ENCODE results near the gene PPT1.

The PPT1 gene

DNA sequence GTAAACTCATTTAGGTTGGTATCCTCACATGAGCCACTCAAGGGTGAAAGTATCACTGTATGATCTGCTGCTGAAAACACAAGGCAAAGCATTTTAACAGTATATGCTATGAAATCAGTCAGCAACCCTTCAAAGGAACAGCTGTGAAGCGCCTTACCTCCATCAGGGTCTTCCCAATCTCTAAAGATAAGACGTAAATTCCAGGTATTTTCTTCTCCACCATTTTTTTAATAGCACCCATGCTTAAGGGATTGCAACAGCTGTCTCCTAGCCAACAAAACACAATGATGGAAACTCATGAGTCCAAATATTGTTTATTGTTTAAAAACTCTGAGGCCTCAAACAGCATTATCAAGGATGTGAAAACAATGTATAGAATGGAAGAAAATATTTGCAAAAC, 4.8 kb downstream of the PPT1 start:
- DNase-seq: no peak

DNA sequence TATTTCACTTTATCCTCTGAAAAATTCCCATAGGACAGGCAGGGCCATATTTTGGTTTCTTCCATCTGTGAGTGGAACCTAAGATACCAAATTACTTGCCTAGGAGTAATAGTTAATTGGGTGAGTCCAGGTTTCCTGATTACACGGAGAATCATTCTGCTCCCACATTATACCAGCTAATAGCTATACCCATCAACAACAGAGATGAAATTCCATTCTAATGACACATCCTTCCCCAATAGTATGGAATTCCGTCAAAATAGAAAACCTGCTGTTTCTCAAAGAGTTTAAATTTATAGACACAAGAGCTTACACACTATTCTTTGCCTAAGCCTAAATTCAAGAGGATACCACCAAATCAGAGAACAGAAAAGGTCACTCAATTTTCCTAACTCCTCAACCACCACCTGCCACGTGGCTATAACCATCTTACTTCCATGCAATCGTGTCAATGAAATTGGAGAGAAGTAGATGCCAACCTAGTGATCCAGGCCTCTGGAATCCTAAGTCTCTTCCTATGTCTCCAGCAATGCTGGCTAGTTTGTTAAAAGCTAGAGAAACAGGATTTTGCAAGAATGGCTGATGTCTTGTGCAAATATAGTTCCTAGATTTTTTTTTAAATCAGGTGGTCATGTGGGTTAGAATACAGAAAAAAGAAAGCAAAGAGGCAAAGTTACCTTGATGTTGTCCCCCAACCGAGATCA, 6.2 kb downstream of the PPT1 start:
- DNase-seq: no peak

DNA sequence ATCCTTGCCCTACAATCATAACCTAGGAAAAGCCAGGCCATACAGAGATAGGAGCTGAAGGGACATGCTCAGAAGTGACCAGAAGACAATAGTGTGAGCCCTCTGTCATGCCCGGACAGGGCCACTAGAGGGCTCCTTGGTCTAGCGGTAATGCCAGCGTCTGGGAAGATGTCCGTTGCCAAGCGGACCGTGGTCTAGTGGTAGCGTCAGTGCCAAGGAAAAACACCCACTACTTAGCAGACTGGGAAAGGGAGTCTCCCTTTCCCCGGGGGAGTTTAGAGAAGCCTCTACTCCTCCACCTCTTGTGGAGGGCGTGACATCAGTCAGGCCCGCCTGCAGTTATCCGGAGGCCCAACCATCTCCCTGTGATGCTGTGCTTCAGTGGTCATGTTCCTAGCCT, 12.3 kb downstream of the PPT1 start:
- peak; percentile 77 for DNase-seq

DNA sequence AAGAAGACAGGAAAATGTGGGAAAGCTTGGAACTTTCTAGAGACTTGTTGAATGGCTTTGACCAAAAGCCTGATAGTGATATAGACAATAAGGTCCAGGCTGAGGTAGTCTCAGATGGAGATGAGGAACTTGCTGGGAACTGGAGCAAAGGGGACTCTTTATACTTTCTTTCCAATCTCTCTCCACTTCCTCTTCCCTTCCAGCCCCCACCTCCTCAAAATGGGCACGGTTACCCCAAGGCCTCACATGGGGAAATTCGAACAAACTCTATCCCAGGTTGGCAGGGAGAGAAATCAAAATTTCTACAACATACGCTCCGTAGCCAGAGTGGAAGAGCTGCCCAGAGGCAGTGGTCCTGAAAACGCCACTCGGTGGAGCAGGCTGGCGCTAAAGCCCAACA, 15.2 kb downstream of the PPT1 start:
- DNase-seq: no peak

DNA sequence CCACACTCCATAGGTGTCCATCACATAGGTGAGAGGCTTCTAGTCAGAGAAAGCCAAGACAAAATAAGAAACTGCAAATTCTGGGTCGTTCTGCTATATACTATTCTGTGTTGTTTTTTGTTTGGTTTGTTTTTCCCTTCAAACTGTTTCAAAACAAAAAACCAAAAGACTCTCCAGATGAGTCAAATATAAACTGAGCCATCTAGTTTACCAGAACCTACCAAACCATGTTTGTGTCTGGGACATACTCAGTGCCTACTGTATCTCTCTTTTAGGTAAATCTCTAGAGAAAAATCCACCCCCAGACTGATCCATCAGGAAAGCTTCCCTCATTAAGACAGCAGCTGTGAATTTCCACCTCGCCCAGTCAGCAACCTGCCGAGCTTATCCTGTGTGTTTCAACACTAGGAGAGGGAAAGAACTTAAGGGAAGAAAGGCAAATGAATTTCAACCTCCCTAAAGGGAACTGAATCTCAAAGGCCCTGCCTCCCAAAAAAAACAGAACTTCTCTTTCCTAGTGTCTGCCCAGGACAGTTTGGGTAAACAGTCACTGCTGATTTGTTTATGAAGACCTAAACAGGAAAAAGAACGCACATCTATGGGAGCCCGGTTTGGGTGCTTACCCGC, 17.2 kb downstream of the PPT1 start:
- DNase-seq: no peak

DNA sequence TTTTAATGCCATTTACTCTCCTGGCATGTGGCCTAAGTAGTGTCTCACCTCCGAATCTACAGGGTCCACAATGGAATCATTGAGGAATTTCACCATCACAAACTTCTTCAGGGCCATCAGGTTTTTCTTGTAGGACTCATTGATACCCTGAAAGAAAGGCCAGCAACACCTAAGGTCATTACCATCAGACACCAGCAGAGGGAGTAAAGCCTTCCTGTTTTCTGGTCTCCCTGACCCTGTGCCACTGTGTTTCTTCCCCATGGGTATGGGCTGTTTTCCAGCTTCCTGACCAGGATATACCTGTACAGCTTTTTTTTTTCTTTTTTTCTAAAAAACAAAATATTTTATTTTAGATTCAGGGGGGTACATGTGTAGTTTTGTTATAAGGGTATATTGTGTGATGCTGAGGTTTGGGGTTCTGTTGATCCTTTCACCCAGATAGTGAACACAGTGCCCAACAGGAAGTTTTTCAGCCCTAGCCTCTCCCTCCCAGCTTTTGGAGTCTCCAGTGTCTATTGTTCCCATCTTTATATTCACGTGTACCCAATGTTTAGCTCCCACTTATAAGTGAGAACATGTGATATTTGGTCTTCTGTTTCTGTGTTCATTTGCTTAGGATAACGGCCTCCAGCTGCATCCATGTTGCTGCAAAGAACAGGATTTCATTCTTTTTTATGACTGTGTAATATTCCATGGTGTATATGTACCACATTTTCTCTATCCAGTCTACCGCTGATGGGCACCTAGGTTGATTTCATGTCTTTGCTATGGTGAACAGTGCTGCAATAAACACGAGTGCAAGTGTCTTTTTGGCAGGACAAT, 18.3 kb downstream of the PPT1 start:
- DNase-seq: peak; percentile 87

DNA sequence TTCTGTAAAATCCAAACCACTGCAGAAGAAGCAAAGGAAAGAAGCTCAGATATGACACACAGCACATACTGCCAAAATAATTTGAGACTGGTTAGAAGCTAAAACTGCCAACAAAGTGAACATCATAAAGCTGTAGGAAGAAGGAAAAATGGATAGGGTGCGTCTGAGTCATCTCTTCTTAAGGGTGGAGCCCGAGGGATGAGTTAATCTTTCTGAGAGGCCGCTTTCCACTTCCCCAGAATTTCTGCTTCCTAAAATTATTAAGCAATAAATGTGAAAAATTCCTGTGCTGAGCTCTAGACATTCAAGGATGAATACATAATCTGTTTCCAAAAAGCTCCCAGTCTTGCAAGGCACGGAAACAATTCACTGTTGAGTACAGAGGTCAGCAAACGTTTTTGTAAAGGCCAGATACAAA, 20.1 kb downstream of the PPT1 start:
- no peak for DNase-seq

DNA sequence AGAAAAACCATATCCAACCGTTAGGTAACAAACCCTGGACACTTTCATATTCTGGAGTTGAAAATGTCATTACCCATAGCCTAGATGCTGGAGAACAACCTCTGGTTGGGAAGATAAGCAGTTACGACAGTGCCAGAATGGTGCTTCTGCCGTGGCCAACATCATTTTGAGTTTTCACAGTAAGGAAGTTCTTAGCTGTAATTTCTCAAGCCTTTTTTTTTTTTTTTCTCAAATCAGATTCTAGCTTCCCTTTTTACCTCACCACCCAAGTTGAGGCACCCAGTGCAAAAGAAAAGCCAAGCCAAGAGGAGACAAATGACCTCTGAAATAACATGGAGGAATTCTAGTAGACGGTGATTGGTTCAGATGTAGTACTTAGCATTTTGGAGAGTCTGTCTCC, 21.8 kb downstream of the PPT1 start:
- DNase-seq: no peak

DNA sequence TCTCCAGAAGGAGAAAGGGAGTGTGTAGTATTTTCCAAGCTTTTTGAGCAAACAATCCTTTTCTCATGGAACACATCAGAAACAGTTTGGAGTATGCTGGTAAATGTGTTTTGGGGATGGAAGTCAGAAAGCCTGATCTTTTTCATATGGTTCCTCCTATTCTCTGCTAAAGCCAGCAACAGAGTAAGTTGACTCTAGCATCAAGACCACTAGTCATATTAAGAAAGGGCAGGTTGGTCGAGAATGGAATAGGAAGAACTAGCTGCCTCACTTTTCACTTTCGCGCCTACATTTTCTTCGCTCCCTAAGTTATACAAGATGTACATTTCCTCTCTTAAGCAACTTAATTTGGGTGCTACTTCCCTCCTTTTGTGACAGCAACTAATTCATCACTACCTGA, 24.0 kb downstream of the PPT1 start:
- DNase-seq: no peak

DNA sequence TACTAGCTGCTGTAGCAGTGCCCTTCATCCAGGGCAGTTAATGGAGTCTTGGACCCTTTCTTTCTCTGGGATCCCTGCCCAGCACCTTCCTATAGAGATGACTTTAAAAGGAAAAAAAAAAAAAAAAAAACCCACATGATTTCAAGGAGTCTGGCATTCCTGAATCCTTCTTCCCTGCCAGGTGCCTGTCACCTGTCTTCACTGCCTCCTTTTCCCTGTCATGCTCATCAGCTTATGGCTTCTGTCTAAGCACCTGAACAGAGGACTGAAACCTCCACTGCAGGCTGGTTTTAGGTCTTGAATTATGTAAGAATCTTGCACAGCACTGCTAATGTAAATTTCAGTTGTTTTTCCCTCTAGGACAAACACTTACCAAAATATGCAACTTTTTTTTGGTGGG, 24.9 kb downstream of the PPT1 start:
- DNase-seq: no peak

DNA sequence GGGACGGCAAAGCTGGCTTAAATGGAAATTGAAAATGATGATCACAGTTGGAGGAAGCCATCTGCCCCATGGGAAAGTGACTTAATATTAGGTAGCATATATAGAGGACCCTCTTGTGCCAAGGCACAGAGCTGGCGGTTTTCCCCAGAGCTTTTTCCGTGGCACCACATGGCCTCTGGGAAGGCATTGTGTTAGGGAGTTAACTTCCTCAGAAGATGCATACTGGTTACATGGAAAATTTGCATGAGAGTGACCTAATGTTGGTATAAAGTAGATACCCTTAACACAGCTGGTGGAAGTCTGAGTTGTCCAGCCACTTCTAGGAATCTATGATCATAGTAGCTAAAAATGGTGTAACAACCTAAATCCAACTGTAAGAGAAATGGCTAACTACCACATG, 29.2 kb downstream of the PPT1 start:
- no peak for DNase-seq

DNA sequence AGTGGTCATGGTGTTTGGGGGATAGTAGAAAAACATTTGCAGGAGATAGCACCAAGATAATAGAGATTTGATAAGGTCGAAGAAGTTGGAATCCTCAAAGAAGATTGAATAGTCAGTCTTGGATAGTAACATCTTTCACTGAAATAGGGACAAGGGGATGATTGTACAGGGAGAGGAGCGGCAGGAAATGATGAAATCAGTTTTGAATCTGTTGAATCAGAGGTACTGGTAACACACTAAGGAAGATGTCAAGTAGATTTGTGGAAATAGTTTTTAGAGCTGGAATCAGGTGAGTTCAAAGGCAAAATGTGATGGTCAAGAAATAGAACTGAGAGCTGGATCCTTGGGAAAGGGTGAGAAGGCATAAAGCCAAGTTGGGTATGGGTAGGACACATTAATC, 30.0 kb downstream of the PPT1 start:
- DNase-seq: no peak

DNA sequence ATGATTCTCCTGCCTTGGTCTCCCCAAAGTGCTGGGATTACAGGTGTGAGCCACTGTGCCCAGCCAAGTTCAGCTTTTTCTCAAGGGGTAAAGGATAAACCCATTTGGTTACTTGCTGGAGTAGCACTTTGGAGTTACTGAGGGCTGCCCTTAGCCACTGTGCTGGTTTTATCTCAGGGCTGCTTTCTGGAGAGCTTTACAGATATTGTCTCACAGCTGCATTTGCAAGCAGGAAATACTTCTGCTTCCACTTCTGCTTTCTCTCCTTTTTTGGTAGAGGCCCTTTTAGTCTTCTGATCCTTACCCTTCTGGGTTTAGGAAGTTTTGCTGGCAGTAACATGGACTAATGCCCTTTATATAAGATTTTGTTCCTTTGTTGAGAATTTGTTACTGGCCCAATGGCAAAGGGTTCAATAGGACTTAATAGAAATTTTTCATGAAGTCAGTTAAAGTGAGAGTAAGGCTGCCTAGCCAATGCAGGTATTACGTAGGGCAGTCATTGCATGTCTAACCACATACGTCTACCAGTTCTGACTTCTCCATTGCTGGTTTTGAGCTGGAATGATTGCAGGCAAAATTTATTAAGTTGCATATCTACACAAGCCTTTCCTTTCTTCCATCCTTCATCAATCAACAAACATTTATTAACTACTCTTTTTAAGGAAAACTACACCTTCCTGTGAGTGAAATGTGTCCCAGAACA, 32.1 kb downstream of the PPT1 start:
- no peak for DNase-seq

DNA sequence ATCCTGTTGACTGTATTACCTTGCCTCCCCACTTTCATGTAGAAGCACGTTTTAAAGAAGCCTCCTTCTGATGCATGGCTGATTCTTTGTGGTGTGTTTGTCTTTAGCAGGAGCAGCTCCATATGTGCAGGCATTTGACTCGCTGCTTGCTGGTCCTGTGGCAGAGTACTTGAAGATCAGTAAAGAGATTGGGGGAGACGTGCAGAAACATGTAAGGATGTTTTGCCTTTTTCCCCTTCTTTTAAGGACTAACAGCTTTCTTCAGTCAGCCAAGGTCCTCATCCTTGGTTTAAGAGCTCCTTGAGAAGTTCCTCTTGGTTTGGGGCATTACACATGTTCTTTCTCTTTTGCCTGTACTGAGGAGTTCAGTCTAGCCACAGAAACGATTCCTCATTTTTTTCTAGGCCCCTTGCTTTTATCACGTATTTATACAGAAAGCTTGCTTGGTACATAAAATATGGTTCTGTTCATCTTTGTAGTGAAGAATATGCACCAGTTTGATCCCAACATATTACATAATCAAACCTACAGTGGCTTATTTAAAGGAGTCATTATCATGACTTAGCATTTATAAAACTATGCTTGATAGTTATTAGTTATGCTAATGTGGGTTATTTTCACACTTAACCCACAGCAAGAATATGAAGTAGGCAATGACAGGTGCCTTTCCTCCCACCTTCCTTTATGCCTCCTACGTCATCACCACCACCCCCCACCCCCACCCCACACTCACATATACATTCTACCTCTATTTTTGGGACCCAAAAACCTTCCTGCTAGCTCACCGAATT, 36.9 kb downstream of the PPT1 start:
- DNase-seq: no peak

DNA sequence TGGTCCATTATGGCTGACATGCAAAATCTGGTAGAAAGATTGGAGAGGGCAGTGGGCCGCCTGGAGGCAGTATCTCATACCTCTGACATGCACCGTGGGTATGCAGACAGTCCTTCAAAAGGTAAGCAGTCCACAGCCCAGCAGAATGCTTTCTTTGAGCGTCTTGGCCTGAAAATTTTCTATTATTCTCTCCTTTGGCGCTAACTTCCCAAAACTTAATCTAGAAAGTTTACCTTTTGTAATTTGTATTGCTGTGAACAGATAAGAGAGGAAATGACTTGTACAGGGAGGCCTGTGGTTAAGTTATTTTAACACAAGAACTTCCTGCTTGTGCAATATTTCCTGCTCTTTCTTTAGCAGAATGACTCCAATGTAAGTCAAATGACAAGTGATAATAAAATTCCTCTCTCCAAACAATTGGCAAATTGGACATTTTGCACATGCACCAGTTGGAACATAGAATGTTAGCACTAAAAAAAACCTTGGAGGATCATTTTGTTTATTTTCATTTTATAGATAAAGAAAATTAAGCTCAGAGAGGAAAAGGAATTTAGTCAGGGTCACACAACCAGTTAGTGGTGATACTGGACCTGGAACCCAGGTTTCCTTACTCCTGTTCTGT, 37.6 kb downstream of the PPT1 start:
- DNase-seq: no peak

DNA sequence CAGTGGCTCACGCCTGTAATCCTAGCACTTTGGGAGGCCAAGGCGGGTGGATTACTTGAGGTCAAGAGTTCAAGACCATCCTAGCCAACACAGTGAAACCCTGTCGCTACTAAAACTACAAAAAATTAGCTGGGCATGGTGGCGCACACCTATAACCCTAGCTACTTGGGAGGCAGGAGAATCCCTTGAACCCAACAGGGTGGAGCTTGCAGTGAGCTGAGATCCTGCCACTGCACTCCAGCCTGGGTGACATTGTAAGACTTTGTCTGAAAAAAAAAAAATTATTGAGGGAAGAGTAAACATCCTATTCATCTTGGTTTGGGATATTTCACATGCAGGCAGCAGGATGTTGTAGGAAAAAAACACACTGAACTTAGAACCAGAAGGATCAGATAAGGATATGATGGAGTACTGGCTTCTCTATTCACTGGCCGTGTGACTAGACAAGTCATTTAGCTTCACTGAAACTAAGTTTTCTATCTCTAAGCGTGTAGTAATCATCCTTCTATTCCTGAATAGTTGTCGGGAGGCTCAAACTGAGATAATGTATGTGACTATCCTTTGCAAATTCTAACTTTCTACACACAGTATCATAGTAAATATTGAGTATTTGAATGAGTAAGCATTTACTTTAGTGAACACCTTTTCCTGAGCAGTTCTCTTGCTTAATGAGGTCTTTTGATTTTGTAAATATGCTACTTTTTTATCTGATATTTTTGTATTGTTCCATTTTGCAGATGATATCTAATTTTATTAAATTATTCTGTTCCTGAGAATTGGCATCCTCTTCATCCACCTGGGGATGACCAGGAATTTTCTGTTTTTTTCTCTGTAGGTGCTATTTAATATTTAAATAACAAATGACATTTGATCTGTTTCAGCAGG, 38.4 kb downstream of the PPT1 start:
- DNase-seq: no peak

DNA sequence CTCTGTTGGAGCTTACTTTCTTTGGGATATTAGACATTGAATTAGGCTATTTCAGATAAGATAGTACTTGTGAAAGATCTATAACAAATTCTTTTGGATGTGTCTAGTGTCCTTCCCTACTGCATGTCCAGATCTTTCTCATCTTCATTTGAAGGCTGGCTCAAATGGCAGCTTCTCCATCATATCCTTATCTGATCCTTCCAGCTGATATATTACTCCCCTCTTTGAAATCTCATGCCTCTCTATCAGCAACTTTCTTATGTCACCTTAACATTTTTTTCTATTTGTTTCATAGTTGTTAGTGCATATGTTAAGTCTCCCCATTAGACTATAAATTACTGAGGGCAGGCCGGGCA, 39.0 kb downstream of the PPT1 start:
- DNase-seq: no peak

DNA sequence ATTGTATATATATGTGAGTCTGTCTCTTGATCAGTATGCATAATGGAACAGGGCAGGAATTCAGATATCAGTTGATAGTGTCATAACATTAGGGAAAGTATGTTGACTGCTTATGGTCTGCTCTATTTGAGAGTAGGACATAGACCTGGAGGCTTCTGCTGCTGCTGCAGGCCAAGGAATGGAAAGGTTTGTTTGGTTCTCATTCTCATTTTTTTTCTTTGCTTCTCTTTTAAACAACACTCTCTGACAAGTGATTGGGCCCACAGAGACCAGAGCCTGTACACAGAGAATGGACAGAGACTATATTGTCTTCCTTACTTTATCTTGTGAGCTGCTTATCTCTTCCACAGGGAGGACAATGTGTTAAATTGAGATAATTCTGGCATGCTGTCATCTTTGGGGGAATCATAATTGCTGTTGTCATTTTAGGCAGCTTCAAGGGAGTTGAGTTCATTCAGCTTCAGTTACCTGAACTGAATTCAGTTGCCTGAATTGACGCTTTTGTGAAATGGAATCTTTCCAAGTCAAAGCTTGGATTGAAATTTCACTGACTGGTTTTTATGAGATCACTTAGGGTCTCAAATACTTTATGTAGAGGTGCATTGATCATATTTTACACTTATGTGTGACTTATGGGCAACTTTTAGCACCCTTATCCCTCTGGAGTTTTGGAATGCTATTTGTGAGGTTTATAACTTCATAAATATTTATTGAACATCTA, 39.6 kb downstream of the PPT1 start:
- no peak for DNase-seq

DNA sequence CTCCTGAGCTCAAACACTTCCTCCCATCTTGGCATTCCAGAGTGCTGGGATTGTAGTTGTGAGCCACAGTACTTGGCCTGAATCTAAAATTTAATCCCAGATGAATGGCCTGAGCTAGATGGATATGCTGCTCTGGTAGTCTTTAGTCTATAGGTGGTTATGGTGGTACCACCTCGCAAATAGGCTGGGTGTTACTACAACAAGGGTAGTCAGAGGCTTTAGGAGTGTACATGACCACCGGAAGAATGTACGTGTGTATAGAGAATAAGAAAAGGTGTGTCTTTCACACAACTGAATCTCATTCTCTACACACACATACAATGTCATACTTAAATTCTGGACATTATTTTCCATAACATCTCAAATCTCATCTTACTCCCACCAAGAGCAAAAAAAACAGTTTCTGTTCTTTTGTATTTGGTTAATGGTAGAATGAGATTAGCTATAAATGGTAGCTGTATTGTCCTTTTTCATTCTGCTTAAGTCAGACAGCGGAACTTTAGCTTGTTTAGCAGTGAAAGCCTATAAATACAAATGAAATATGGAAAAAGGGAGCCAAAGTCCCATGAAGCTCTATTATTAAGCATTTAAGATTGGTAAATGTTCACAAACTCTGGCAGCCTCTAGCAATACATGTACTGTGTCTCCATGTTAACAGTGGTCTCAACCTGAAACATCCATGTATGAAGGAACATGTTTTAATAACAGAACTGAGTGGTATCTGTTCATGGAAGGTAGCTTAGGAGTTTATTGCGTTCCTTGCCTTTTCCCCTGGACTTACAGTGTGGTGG, 40.3 kb downstream of the PPT1 start:
- DNase-seq: no peak
